Activated naive CD8-positive, alpha-beta T cell (primary cell): Measurements from ENCODE around the gene OGA.
"Not testable (repeated sequence)": the region's sequence is repeated elsewhere in the genome, so short reads cannot be mapped to it uniquely, and the experiment has no call there.

ENCODE experiments used
- H3K27ac Mint-ChIP-seq: one replicate; pipeline ENCODE4 v1.8.0; 2021; ENCODE audit warnings: mixed read lengths
- H3K27me3 Mint-ChIP-seq: one replicate; pipeline ENCODE4 v1.8.0; 2021; ENCODE audit warnings: mixed read lengths
- H3K36me3 Mint-ChIP-seq: one replicate; pipeline ENCODE4 v1.8.0; 2021; ENCODE audit warnings: mixed read lengths
- H3K4me1 Mint-ChIP-seq: one replicate; pipeline ENCODE4 v1.8.0; 2021; ENCODE audit warnings: low read depth, mixed read lengths
- H3K4me3 Mint-ChIP-seq: one replicate; pipeline ENCODE4 v1.8.0; 2021; ENCODE audit warnings: mild to moderate bottlenecking, mixed read lengths
- H3K9me3 Mint-ChIP-seq: one replicate; pipeline ENCODE4 v1.8.0; 2021; ENCODE audit warnings: low read depth, mixed read lengths

OGA gene

DNA sequence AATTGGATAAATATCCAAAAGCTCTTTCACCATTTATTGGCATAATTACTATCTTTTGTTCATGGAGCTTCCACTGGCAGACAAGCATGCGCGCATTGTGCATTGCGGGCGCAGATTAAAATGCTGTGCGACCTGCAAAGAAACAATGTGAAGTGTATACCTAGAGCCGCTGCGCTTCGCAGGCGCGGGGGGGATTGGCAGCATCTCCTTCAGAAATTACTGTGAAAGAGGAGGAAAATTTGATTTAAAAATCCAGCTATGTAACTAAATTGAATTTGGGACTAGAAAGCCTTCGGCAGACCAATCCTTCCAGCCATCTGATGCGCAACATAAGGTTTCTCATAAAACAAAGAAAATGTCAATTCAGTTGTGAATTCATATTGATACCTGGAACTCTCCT is 24.7 kb downstream of the OGA start:
- Mint-ChIP-seq H3K36me3 (peaks cover 8% of the 10 kb centered on the region), H3K9me3 (no peaks in the 10 kb centered on the region), H3K4me1 (peaks cover 12% of the 10 kb centered on the region), H3K27ac (no peak overlapping the region), H3K27me3 (no peaks in the 10 kb centered on the region), H3K4me3 (no peak overlapping the region)

DNA sequence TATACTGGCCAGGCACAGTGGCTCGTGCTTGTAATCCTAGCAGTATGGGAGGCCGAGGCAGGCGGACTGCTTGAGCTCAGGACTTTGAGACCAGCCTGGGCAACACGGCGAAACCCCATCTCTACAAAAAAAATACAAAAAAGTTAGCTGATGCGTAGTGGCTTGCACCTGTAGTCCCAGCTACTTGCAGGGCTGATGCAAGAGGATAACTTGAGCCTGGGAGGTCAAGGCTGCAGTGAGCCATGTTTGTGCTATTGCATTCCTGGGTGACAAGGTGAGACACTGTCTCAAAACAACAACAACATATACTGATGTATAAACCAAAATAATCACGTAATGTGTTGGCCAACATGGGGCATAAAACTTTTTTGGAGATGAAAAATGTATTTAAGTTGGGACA is 28.6 kb downstream of the OGA start:
- Mint-ChIP-seq H3K27ac (no peak overlapping the region), H3K4me1 (peaks cover 18% of the 10 kb centered on the region), H3K9me3 (no peaks in the 10 kb centered on the region), H3K36me3 (peaks cover 5% of the 10 kb centered on the region), H3K27me3 (no peaks in the 10 kb centered on the region), H3K4me3 (no peak overlapping the region)

DNA sequence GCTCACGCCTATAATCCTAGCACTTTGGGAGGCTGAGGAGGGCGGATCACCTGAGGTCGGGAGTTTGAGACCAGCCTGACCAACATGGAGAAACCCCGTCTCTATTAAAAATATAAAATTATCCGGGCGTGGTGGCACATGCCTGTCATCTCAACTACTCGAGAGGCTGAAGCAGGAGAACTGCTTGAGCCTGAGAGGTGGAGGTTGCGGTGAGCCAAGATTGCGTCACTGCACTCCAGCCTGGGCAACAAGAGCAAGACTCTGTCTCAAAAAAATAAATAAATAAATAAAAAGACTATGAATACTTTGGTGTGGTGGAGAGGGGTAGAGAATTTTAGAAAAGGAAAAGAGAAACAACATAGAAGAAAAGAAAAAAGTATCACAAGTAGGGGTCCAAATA is 29.0 kb downstream of the OGA start:
- not testable (repeated sequence) for H3K36me3 Mint-ChIP-seq

DNA sequence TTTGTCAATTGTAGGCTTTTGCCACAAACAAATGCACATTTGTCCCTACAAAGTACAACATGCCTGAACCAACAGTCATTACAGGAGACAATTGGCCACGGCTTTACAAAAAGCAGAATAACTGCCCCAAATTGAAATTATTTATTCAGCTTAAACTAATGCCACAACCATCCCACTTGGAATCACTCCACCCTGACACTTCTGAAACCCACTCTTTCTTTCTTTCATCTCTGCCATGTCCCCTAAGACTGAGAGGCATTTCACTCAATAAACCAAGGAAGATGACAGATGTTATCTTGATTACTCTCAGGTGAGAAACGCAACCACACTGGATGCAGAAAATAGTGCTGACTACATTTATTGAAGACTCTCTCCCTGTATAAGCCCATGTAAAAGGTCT is 32.4 kb downstream of the OGA start:
- Mint-ChIP-seq H3K27me3 (no peaks in the 10 kb centered on the region), H3K27ac (peak overlapping the region; percentile 61), H3K4me3 (no peak overlapping the region), H3K36me3 (peaks cover 11% of the 10 kb centered on the region), H3K4me1 (peaks cover 41% of the 10 kb centered on the region), H3K9me3 (no peaks in the 10 kb centered on the region)

More for the DNA sequence above, 29.0 kb downstream of the OGA start:
- H3K4me1 Mint-ChIP-seq: peaks cover 22% of the 10 kb centered on the region
- not testable (repeated sequence) for H3K27me3 Mint-ChIP-seq, H3K27ac Mint-ChIP-seq, H3K4me3 Mint-ChIP-seq, H3K9me3 Mint-ChIP-seq

DNA sequence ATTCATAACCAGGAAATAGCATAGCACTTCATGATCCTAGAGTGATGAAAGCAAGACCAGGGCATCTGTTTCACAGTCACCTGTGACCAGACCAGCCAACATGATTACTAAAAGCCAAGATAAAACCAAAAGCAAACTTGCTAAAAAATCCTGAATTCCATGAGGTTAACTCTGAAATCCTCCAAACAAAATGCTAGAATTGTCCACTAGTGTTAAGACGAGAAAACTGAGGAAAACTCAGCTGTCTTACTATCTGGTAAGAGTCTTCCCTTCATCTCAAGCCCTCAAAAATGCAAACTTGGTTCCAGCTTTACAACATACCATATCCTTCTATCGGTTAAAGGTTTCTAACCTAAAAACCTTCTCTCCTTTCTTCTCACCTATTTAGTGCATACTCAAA is 33.7 kb downstream of the OGA start:
- H3K36me3 Mint-ChIP-seq: peaks cover 11% of the 10 kb centered on the region
- H3K4me3 Mint-ChIP-seq: peak overlapping the region; percentile 100
- peaks cover 46% of the 10 kb centered on the region for H3K4me1 Mint-ChIP-seq
- no peaks in the 10 kb centered on the region for H3K27me3 Mint-ChIP-seq
- H3K27ac Mint-ChIP-seq: peak overlapping the region; percentile 99
- H3K9me3 Mint-ChIP-seq: no peaks in the 10 kb centered on the region

DNA sequence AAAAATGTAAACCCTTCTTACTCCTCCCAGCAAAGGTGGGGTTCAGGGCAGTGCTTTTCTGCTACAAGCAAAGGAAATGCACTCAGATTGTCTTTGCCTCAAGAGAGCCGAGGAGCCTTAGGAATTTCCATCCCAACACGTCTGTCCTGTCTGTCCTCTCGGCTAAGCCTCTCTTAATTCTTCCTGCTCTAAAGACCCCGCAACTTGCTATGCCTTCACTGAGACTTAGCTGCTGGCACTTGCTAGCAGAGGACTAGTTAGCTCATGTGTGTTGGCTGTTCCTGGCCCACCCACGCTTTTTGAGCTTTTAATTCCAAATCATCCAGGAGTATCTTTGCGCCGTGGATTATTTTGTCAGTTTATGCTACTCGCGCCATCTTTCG is 34.5 kb downstream of the OGA start:
- Mint-ChIP-seq H3K27ac (peak overlapping the region; percentile 99), H3K9me3 (no peaks in the 10 kb centered on the region), H3K36me3 (peaks cover 14% of the 10 kb centered on the region), H3K27me3 (peaks cover 5% of the 10 kb centered on the region), H3K4me3 (peak overlapping the region; percentile 100), H3K4me1 (peaks cover 52% of the 10 kb centered on the region)

DNA sequence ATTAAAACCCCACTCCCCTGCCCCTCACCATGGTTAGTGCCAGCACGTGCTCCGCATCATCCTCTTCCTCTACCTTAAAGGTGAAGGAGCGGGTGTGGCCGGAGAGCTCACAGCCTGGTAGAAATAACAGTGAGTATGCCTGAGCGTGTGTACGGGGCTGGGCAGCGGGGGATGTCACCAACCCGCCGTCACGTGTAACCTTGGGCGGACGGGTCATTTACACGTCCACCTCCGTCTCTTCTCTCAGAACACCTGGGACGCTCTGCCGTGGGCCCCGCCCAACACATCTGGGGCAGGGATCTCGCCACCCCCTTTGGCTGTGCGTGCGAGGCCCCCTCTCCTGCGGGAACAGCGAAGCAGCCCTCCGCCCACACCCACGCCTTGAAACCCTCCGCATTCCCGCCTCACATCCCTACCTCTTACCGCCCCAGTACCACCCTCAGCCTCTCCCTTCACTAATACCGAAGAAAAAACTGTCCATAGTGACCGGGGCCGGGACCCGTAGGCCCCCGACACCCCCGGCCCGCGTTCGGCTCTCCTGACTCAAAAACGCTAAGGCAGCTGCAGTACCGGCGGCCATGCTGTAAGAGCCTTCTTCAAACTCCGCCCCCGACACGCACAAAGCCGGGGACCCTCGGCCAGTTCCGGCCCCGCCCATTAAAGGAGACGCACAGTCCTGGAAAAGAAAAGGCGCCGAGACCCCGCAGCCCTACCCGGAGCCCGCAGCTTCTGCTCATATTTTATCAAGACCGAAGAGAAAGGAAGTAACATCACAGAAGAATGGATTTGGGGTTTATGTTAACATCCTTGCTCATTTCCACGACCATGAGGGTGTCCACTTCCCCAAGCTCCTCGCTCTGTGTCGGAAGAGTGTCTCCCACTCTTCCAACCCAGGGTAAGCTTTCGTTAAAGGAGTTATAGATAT is 35.2 kb downstream of the OGA start, which contains the start of gene NPM3:
Gene NPM3, minus strand, starts transcription at position 636 of the 925 bp plus-strand sequence. Its CDS starts 56 bp downstream, at position 580.
- Mint-ChIP-seq H3K9me3 (no peaks in the 10 kb centered on the region), H3K36me3 (peaks cover 14% of the 10 kb centered on the region), H3K4me3 (peak within 1 kb of the TSS; percentile 100), H3K27ac (peak within 1 kb of the TSS; percentile 99), H3K4me1 (peaks cover 53% of the 10 kb centered on the region), H3K27me3 (peaks cover 7% of the 10 kb centered on the region)

DNA sequence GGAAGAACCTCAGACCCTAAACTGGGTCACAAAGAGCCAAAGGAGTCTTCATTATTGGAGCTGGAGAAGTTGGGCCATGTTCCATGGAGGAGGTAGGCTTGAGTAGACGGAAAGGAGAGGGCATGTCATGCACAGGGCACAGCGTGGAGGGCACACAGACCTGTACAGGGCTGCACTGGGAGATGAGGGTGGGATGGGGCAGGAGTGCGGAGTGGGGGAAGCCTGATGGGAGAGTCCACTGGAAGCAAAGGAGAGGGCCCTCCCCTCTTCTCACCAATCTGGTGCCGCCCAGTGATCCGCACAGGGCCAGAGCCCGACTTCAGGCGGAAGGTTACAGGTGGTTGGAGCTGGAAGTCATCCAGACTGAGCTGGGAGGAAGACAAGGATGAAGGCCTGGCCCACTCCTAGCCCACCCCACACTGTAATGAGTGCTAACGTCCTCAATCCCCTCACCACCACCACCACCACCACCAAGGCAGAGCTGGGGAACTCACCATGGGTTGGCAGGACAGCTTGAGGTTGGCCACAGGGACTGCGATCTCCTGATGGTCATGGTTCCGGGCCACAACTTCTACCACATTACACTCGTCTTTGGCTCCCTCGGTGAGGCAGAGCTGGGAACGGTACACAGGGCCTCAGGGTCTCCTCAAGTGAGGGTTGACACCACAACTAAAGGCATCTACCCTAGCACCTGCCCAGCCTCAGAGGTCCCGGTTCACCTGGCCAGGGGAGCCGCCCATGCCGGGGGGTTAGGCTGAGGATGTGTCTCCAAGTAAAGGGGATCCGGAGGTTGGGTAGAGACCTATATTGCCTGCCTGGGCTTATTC is 36.0 kb downstream of the OGA start:
- H3K9me3 Mint-ChIP-seq: no peaks in the 10 kb centered on the region
- H3K27me3 Mint-ChIP-seq: peaks cover 16% of the 10 kb centered on the region
- H3K4me3 Mint-ChIP-seq: peak overlapping the region; percentile 100
- peaks cover 20% of the 10 kb centered on the region for H3K36me3 Mint-ChIP-seq
- peak overlapping the region; percentile 99 for H3K27ac Mint-ChIP-seq
- H3K4me1 Mint-ChIP-seq: peaks cover 54% of the 10 kb centered on the region

DNA sequence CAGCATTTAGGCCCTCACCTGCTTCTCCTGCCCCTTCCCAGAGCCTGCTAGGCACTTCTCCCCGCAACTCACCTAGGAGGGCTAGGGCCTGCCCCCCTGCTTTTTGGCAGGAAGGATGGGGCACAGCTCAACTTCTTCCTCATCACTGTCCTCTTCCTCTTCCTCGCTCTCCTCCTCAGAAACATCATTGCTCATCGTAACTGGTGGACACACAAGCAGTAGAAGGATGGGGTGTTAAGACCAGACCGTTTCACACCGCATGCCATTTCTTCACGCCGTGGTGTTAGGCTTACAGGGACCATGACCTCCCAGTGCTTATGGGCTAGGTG is 36.6 kb downstream of the OGA start:
- Mint-ChIP-seq H3K9me3 (no peaks in the 10 kb centered on the region), H3K27me3 (peaks cover 16% of the 10 kb centered on the region), H3K4me3 (peak overlapping the region; percentile 100), H3K27ac (peak overlapping the region; percentile 84), H3K36me3 (peaks cover 18% of the 10 kb centered on the region), H3K4me1 (peaks cover 56% of the 10 kb centered on the region)

DNA sequence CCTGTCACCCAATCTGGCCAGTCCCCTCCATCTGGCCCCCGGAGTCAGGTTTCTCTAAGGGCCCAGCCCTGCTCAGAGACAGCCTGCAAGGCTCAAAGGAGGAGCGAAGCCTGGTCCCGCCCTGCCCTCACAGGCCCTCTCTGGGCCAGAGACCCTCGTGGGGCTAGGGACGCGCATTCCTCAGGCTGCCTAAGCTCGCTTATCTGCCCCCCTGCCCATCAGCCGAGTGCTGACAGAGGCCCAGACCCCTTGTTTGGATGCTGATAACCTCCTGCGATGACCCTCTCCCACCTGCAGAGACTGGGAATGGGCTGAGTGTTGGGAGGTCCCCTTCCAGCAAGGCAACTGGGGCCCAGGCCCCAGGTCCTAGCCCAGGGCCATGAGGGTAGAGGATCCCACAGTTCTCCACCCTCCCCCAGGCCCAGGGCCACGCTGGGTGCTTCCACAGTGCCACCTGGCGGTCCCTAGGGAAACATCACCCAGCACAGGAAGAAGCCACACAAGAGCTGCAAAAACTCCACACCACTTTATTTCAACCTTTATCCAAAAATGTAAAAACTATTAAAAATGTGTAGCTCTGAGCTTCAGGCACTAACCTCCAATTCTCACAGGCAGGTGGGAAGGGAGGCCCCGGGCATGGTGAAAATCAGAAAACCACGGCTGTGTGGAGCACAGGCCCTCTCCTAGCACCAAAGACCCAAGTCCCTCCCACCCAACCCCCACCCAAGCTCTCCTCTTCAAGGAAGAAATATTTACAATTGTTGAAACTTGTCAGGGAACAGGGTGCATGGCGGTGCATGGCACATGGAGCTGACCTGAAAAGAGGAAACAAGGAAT is 37.2 kb downstream of the OGA start:
- Mint-ChIP-seq H3K4me1 (peaks cover 55% of the 10 kb centered on the region), H3K9me3 (no peaks in the 10 kb centered on the region), H3K4me3 (peak overlapping the region; percentile 100), H3K36me3 (peaks cover 18% of the 10 kb centered on the region), H3K27ac (no peak overlapping the region), H3K27me3 (peaks cover 16% of the 10 kb centered on the region)

DNA sequence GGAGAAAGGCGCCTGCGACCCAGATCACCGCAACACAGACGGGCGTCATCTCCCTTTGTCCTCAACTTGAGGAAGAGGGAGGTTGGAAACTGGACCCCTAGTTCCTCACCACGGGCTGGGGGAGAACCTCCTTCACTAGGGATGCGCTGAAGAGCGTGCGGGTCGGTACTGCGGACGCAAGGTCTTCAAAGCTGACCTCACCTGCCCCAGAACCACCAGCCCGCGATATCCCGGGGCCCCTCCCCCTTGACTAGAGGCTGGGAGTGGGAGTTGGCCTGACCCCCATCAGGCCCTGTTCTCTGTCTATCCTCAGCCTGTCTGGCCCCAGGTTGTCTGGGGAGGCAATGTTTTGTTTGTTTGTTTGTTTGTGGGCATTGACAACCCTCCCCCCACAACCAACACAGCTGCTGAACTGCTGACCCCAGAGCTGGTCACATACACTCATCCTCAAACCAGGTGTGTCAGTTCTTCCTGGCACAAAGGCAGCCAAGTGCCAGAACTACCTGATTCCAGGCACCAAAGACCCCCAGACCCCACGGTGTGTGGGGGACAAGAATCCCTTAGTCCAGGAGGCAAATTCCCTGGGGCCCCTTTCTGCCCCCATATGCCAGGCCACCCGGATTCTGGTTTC is 37.9 kb downstream of the OGA start:
- peak overlapping the region; percentile 81 for H3K4me3 Mint-ChIP-seq
- H3K36me3 Mint-ChIP-seq: peaks cover 16% of the 10 kb centered on the region
- peaks cover 16% of the 10 kb centered on the region for H3K27me3 Mint-ChIP-seq
- H3K9me3 Mint-ChIP-seq: no peaks in the 10 kb centered on the region
- no peak overlapping the region for H3K27ac Mint-ChIP-seq
- H3K4me1 Mint-ChIP-seq: peaks cover 50% of the 10 kb centered on the region

DNA sequence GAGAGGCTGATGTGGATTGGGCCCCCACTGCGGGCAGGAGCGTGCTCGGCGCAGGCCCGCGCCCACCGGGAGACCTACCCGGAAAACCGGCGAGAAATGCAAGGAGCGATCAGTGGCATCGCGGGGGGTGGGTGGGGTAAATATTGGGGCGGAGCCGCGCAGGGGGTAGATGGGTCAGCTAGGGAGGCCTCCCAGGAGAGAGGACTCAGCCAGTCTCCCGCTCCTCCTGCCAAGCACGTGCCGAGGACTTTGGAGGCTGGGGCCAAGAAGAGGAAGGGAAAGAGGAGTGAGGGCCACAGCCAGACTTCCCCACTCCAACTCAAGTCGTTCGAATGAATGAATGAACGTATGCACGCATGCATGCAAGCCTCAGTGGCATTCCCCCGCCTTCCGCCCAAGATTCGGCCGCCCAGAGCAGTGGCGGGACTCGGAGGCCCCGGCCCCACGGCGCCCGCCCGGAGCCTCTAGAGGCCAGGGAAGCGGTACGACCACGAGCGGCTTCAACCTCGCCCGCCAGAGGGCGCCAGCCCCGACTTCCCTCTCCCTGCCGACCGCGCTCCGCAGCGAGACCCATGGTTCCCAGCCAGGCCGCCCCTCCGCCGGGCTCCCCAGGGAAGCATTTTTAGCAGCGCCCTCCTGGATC is 38.6 kb downstream of the OGA start:
- H3K4me1 Mint-ChIP-seq: peaks cover 45% of the 10 kb centered on the region
- no peak overlapping the region for H3K27ac Mint-ChIP-seq
- H3K9me3 Mint-ChIP-seq: no peaks in the 10 kb centered on the region
- H3K4me3 Mint-ChIP-seq: peak overlapping the region; percentile 81
- H3K27me3 Mint-ChIP-seq: peaks cover 16% of the 10 kb centered on the region
- H3K36me3 Mint-ChIP-seq: peaks cover 16% of the 10 kb centered on the region

DNA sequence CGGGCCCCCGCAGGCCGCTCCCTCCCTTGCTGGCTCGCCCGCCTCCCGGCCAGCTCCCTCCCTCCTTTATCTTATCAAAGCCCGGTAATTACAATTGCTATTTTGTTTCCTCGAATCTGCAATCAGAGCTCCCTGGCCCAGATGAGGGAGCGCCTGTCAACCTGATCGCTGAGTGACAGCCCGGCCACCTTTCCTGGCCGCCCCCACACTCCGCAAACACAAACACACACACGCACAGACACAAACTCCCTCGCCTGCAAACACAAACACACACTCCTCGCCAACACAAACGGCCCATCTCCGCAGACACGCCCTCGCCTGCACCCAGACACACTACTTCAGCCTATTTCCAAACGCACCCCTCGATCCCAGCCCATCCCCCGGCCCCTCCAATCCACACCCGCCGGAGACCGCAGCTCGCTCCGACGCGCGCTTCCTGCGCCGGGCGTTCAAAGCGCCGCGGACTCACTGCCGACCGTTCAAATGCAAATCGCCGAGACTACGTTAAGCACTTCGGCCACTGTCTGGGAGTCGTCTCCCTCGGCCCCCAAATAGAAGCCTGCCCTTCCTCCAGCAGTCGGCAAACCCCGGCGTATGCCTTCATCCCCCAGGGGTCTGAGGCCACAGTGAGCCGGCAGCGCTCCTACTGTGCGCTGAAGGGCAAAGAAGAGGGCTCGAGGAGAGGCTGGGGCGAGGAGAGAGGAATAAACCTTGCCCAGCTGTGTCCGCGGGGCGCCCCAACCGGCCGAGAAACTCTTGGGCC is 39.3 kb downstream of the OGA start:
- Mint-ChIP-seq H3K9me3 (no peaks in the 10 kb centered on the region), H3K36me3 (peaks cover 16% of the 10 kb centered on the region), H3K4me3 (peak overlapping the region; percentile 81), H3K27me3 (peaks cover 21% of the 10 kb centered on the region), H3K27ac (no peak overlapping the region), H3K4me1 (peaks cover 45% of the 10 kb centered on the region)
